GM12891 (cell line): ENCODE data around the gene SELL.
"Not testable (repeated sequence)": the region's sequence is repeated elsewhere in the genome, so short reads cannot be mapped to it uniquely, and the experiment has no call there.

ENCODE experiments used
- DNase-seq: peaks from one replicate; pipeline ENCODE4 v3.0.0; 2011; ENCODE audit warnings: low spot score; ENCODE audit not compliant: insufficient read length
- FAIRE-seq: peaks from 2 replicates; lab custom pipeline; 2011; peaks lifted over from hg19 to GRCh38; lab: Jason Lieb, UNC
- PAX5 ChIP-seq: IDR thresholded peaks from 2 replicates; pipeline ENCODE4 v1.6.1; 2011; ENCODE audit warnings: low read length, moderate library complexity, mild to moderate bottlenecking; ENCODE audit not compliant: insufficient read depth, severe bottlenecking
- POLR2A ChIP-seq: IDR thresholded peaks from 2 replicates; pipeline ENCODE4 v1.6.1; 2011; ENCODE audit warnings: low read depth, low read length, control low read depth
- POLR2AphosphoS5 ChIP-seq: IDR thresholded peaks from 2 replicates; pipeline ENCODE4 v1.6.1; 2011; ENCODE audit warnings: low read depth, low read length, control low read depth
- POU2F2 ChIP-seq: IDR thresholded peaks from 2 replicates; pipeline ENCODE4 v1.6.1; 2011; ENCODE audit warnings: low read depth, mild to moderate bottlenecking, control low read depth, low read length, moderate library complexity
- SPI1 ChIP-seq: IDR thresholded peaks from 2 replicates; pipeline ENCODE4 v1.6.1; 2011; ENCODE audit warnings: low read depth, low read length, control low read depth
- TAF1 ChIP-seq: IDR thresholded peaks from 2 replicates; pipeline ENCODE4 v1.6.1; 2011; ENCODE audit warnings: low read depth, low read length, control low read depth

SELL gene

GRCh38 chr1:169658777-169659176 is 52.6 kb downstream of the SELL start:
- DNase-seq, FAIRE-seq: not testable (repeated sequence)

GRCh38 chr1:169653873-169654272 is 57.5 kb downstream of the SELL start:
- TF ChIP-seq SPI1: no peak
- no peak for TF ChIP-seq POLR2AphosphoS5
- TF ChIP-seq POU2F2: no peak
- TF ChIP-seq POLR2A: no peak
- TF ChIP-seq PAX5: no peak
- no peak for TF ChIP-seq TAF1
- DNase-seq (no peak), FAIRE-seq (no peak)

GRCh38 chr1:169651035-169651434 is 60.4 kb downstream of the SELL start:
- TF ChIP-seq POLR2A (no peak), SPI1 (no peak), POLR2AphosphoS5 (no peak), PAX5 (no peak), POU2F2 (no peak), TAF1 (no peak)
- no peak for DNase-seq
- FAIRE-seq: no peak

GRCh38 chr1:169650551-169650950 is 60.9 kb downstream of the SELL start:
- DNase-seq (no peak), FAIRE-seq (no peak)
- TF ChIP-seq POLR2A: no peak
- TF ChIP-seq TAF1: no peak
- no peak for TF ChIP-seq SPI1
- no peak for TF ChIP-seq PAX5
- TF ChIP-seq POLR2AphosphoS5: no peak
- TF ChIP-seq POU2F2: no peak

- DNase-seq: no peak
- no peak for FAIRE-seq
- TF ChIP-seq SPI1 (0 out of 2 replicates have a peak, but pooled peaks have one; percentile 22), POLR2A (no peak), POLR2AphosphoS5 (no peak), TAF1 (no peak), POU2F2 (no peak)
These were observed 62.7 kb downstream of the SELL start for GRCh38 chr1:169648709-169649108.

- TF ChIP-seq POLR2A: no peak
- no peak for TF ChIP-seq PAX5
- no peak for TF ChIP-seq POU2F2
- no peak for TF ChIP-seq SPI1
- TF ChIP-seq POLR2AphosphoS5: no peak
- no peak for TF ChIP-seq TAF1
- DNase-seq: no peak
- FAIRE-seq: no peak
These were observed 63.2 kb downstream of the SELL start for GRCh38 chr1:169648187-169648586.

GRCh38 chr1:169647512-169647911 is 63.9 kb downstream of the SELL start:
- FAIRE-seq (no peak), DNase-seq (no peak)
- TF ChIP-seq TAF1: no peak
- TF ChIP-seq SPI1: no peak
- TF ChIP-seq POLR2A: no peak
- TF ChIP-seq POU2F2: no peak
- TF ChIP-seq PAX5: no peak
- TF ChIP-seq POLR2AphosphoS5: no peak

GRCh38 chr1:169644297-169644696 is 67.1 kb downstream of the SELL start:
- FAIRE-seq (no peak), DNase-seq (no peak)
- TF ChIP-seq POLR2A: no peak
- TF ChIP-seq POU2F2: no peak
- TF ChIP-seq PAX5: no peak
- no peak for TF ChIP-seq TAF1
- TF ChIP-seq POLR2AphosphoS5: no peak
- no peak for TF ChIP-seq SPI1
